ENCODE data around the gene ASH1L. TPM values are rescaled to one million over a fixed set of nuclear protein-coding genes. Genes with fewer than 3 reads are reported as not detected.

Gene ASH1L
- total and polyA plus RNA-seq, 9 of the 15 experiments (the other 6 are each of a cell fraction or from before 2014, with no cell fraction given): 2.0 to 23.3 (median 14.6) TPM

DNA sequence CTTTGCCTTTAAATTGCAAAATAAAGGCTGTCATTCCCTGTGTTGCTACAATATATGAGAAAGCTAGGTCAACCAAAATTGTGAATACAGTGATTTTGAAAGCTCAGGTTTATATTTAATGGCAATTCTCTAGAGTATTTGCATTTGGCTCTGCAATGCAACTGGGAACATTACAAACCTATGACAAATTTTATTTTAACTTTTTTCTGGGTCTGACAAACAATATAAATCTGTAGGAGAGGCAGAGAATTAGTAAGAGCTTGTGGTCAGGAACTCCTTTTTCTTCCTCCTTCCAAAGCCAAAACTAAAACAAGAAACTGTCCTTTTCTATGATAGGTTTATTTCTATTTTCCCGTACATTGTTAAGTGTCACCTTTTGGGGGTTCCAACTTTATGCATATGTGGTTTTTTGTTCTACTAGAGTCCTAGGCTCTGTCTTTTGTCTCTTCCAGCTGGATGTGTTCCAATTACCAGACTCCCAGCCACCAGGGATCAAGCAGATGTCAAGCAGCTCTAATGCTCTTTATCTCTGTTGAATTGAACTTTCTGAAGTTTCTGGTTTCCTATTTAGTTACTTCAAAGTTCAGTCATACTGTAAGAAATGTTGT, 106.9 kb downstream of the ASH1L start:
- H3K27ac ChIP-seq (ENCODE audit: extremely low read depth, low read depth, low read length): no peak overlapping the region
- H3K36me3 ChIP-seq (ENCODE audit: control insufficient read depth, insufficient read depth, low read length): peaks cover 60% of the 10 kb centered on the region; the same call in 2 of the 3 replicates
- BruUV-seq (replicated peaks): TSS peak; percentile 12
- H3K4me3 ChIP-seq: no peak overlapping the region
- H4K20me1 ChIP-seq (replicated peaks; ENCODE audit: control insufficient read depth, insufficient read depth, low read length): no peaks in the 10 kb centered on the region
- WGBS (ENCODE audit: insufficient coverage, low coverage, missing lambda C conversion rate): 89% methylated on average over 1 of the region's 1 CpG
- in situ Hi-C loops (cut with MboI) (no loop called here), intact Hi-C loops (cut with micrococcal nuclease) (no loop called here)
- H3K27me3 ChIP-seq (ENCODE audit: control insufficient read depth in 2 of 2, insufficient read depth in 2 of 2, low read length in 2 of 2): no peaks in the 10 kb centered on the region
- CTCF ChIA-PET (ENCODE audit: low intra/inter-chr PET ratio): no interaction called here
- H3K4me2 ChIP-seq (ENCODE audit: insufficient read depth, low read length): no peak overlapping the region
- no peaks in the 10 kb centered on the region for H3K9me3 ChIP-seq (replicated peaks; ENCODE audit: control insufficient read depth, insufficient read depth, low read depth, low read length)
- H3K9me1 ChIP-seq (ENCODE audit: control insufficient read depth, insufficient read depth, low read length): no peaks in the 10 kb centered on the region
- POLR2A ChIA-PET: interaction anchor here (0.8 to 1.2 kb wide), 3 partner anchors 8 to 24 kb away, joined by 3 to 4 read pairs (median 4); no protein-coding TSS in a partner anchor
- H3K79me2 ChIP-seq (ENCODE audit: control insufficient read depth, insufficient read depth, low read length): no peaks in the 10 kb centered on the region
- H2AFZ ChIP-seq (ENCODE audit: low read depth, low read length): no peak overlapping the region
- H3K4me1 ChIP-seq (replicated peaks in 1 of 2; ENCODE audit: control insufficient read depth in 2 of 2, insufficient read depth in 2 of 2, low read length in 2 of 2): no peaks in the 10 kb centered on the region; a peak in 1 of 5 replicates
- no peak for DNase-seq (ENCODE audit: extremely low read depth in 1 of 4, low spot score in 3 of 4)
- no peak overlapping the region for H3K9ac ChIP-seq (ENCODE audit: insufficient read depth in 1 of 2, low read depth in 2 of 2, low read length in 2 of 2)
- FAIRE-seq: no peak
- ATAC-seq: no peak
- TF ChIP-seq ZNF780A (CRISPR knock-in tag; IDR thresholded peaks at IDR 0.05): no peak
- TF ChIP-seq, protein P1, sequence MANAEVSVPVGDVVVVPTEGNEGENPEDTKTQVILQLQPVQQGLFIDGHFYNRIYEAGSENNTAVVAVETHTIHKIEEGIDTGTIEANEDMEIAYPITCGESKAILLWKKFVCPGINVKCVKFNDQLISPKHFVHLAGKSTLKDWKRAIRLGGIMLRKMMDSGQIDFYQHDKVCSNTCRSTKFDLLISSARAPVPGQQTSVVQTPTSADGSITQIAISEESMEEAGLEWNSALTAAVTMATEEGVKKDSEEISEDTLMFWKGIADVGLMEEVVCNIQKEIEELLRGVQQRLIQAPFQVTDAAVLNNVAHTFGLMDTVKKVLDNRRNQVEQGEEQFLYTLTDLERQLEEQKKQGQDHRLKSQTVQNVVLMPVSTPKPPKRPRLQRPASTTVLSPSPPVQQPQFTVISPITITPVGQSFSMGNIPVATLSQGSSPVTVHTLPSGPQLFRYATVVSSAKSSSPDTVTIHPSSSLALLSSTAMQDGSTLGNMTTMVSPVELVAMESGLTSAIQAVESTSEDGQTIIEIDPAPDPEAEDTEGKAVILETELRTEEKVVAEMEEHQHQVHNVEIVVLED (CRISPR knock-in tag; IDR thresholded peaks at IDR 0.05): no peak
- TF ChIP-seq, protein P2, sequence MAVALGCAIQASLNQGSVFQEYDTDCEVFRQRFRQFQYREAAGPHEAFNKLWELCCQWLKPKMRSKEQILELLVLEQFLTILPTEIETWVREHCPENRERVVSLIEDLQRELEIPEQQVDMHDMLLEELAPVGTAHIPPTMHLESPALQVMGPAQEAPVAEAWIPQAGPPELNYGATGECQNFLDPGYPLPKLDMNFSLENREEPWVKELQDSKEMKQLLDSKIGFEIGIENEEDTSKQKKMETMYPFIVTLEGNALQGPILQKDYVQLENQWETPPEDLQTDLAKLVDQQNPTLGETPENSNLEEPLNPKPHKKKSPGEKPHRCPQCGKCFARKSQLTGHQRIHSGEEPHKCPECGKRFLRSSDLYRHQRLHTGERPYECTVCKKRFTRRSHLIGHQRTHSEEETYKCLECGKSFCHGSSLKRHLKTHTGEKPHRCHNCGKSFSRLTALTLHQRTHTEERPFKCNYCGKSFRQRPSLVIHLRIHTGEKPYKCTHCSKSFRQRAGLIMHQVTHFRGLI (CRISPR knock-in tag; IDR thresholded peaks at IDR 0.05): no peak
- TF ChIP-seq, protein P3, sequence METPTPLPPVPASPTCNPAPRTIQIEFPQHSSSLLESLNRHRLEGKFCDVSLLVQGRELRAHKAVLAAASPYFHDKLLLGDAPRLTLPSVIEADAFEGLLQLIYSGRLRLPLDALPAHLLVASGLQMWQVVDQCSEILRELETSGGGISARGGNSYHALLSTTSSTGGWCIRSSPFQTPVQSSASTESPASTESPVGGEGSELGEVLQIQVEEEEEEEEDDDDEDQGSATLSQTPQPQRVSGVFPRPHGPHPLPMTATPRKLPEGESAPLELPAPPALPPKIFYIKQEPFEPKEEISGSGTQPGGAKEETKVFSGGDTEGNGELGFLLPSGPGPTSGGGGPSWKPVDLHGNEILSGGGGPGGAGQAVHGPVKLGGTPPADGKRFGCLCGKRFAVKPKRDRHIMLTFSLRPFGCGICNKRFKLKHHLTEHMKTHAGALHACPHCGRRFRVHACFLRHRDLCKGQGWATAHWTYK (CRISPR knock-in tag; IDR thresholded peaks at IDR 0.05): no peak
- TF ChIP-seq GABPB2 (CRISPR knock-in tag; conservative IDR thresholded peaks at IDR 0.05): no peak
- no peak for TF ChIP-seq MAFF (IDR thresholded peaks at IDR 0.05; ENCODE audit: low read length)
- TF ChIP-seq, protein P4, sequence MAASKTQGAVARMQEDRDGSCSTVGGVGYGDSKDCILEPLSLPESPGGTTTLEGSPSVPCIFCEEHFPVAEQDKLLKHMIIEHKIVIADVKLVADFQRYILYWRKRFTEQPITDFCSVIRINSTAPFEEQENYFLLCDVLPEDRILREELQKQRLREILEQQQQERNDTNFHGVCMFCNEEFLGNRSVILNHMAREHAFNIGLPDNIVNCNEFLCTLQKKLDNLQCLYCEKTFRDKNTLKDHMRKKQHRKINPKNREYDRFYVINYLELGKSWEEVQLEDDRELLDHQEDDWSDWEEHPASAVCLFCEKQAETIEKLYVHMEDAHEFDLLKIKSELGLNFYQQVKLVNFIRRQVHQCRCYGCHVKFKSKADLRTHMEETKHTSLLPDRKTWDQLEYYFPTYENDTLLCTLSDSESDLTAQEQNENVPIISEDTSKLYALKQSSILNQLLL (CRISPR knock-in tag; IDR thresholded peaks at IDR 0.05; ENCODE audit: borderline replicate concordance): no peak
- no peak for TF ChIP-seq PCBP1 (IDR thresholded peaks at IDR 0.05; ENCODE audit: low read depth, low read length, poor library complexity, severe bottlenecking)
- TF ChIP-seq, protein P5, sequence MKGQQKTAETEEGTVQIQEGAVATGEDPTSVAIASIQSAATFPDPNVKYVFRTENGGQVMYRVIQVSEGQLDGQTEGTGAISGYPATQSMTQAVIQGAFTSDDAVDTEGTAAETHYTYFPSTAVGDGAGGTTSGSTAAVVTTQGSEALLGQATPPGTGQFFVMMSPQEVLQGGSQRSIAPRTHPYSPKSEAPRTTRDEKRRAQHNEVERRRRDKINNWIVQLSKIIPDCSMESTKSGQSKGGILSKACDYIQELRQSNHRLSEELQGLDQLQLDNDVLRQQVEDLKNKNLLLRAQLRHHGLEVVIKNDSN (CRISPR knock-in tag; IDR thresholded peaks at IDR 0.05): no peak
- TF ChIP-seq NONO (IDR thresholded peaks at IDR 0.05; ENCODE audit: low read depth in 2 of 2, low read length in 1 of 2): no peak
- no peak for TF ChIP-seq ZNF76 (CRISPR knock-in tag; IDR thresholded peaks at IDR 0.05; ENCODE audit: borderline replicate concordance)
- TF ChIP-seq, protein P6, sequence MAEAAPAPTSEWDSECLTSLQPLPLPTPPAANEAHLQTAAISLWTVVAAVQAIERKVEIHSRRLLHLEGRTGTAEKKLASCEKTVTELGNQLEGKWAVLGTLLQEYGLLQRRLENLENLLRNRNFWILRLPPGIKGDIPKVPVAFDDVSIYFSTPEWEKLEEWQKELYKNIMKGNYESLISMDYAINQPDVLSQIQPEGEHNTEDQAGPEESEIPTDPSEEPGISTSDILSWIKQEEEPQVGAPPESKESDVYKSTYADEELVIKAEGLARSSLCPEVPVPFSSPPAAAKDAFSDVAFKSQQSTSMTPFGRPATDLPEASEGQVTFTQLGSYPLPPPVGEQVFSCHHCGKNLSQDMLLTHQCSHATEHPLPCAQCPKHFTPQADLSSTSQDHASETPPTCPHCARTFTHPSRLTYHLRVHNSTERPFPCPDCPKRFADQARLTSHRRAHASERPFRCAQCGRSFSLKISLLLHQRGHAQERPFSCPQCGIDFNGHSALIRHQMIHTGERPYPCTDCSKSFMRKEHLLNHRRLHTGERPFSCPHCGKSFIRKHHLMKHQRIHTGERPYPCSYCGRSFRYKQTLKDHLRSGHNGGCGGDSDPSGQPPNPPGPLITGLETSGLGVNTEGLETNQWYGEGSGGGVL (CRISPR knock-in tag; IDR thresholded peaks at IDR 0.05): no peak
- TF ChIP-seq ZNF133 (CRISPR knock-in tag; IDR thresholded peaks at IDR 0.05): no peak
